Vagina (tissue), 2 donors: ENCODE results near the gene SORCS2.

Source experiments
- POLR2A ChIP-seq, 2 donors: fragments of 450-650 bp; IDR thresholded peaks; one replicate each; pipeline ENCODE4 v1.6.1; 2017; ENCODE audit warnings: antibody characterized with exemption in 2 of 2, mild to moderate bottlenecking in 2 of 2, moderate library complexity in 2 of 2
- POLR2AphosphoS5 ChIP-seq, 2 donors: sonication (generic); formaldehyde crosslinking; IDR thresholded peaks; one replicate each; pipeline ENCODE4 v1.9.0; 2017; ENCODE audit warnings: antibody characterized with exemption in 2 of 2, mild to moderate bottlenecking in 2 of 2, low read depth in 1 of 2; ENCODE audit not compliant: insufficient read depth in 1 of 2
- TF ChIP-seq, protein P1 (sequence below), 3 experiments: fragments of 450-650 bp in 2 of 3; fragments of 200-600 bp in 1 of 3; sonication (generic) in 1 of 3; IDR thresholded peaks; one replicate each; pipeline ENCODE4 v1.5.1; 2017 to 2019; ENCODE audit warnings: antibody characterized with exemption in 3 of 3, mild to moderate bottlenecking in 2 of 3, moderate library complexity in 2 of 3

DNA sequence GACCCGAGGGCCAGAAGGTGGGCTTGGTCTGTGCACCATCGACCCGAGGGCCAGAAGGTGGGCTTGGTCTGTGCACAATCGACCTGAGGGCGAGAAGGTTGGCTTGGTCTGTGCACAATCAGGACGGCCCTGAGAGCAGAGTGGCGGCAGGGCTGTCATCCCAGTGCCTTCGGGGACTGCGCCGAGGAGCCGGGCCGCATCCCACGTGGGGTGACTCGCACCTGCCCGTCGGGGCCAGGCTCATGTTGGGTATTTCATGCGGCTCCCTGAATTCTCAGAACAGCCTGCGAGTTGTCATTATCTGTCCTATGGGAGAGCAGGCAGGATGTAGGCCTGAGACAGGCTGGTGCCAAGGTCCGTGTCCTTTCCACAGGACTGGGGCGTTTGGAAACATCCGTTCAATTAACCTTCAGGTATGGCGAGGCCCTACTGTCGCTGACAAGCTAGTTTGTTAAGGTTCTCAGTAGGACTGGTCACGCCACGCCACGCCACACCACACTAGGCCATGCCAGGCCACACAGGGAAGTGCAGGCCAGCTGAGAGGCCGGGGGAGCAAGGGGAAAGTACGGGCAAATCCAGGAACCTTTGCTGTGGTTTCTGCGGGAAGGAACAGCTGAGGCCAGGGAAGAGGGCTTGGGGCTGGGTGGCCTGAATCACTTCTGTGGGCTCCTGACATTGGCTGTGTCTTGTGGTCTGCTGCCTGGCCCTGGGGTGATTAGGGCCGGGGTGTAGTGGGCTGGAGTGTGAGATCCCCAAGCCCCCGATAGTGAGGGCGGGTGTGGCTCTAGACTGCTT lies 564.4 kb downstream of the SORCS2 start:
- TF ChIP-seq POLR2AphosphoS5 (IDR thresholded peaks at IDR 0.05; ENCODE audit: insufficient read depth in 1 of 2, low read depth in 1 of 2), result no peak
- TF ChIP-seq, protein P1, sequence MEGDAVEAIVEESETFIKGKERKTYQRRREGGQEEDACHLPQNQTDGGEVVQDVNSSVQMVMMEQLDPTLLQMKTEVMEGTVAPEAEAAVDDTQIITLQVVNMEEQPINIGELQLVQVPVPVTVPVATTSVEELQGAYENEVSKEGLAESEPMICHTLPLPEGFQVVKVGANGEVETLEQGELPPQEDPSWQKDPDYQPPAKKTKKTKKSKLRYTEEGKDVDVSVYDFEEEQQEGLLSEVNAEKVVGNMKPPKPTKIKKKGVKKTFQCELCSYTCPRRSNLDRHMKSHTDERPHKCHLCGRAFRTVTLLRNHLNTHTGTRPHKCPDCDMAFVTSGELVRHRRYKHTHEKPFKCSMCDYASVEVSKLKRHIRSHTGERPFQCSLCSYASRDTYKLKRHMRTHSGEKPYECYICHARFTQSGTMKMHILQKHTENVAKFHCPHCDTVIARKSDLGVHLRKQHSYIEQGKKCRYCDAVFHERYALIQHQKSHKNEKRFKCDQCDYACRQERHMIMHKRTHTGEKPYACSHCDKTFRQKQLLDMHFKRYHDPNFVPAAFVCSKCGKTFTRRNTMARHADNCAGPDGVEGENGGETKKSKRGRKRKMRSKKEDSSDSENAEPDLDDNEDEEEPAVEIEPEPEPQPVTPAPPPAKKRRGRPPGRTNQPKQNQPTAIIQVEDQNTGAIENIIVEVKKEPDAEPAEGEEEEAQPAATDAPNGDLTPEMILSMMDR (IDR thresholded peaks at IDR 0.05), result no peak
- no peak for TF ChIP-seq POLR2A (IDR thresholded peaks at IDR 0.05)
